OCI-LY3 (cell line): ENCODE measurements around the gene OR6S1.

Experiments
- CTCF ChIP-seq: fragments of 200-600, 300-600 bp; sonication (generic); IDR thresholded peaks from 2 replicates; pipeline ENCODE4 v1.5.1; 2014; ENCODE audit warnings: antibody characterized with exemption, low read length, low read depth
- EZH2phosphoT487 ChIP-seq: fragments of 200-600 bp; shearing (Covaris generic); IDR thresholded peaks from 2 replicates; pipeline ENCODE4 v1.6.1; 2018; ENCODE audit warnings: antibody characterized with exemption, mixed run types, low read depth

- TF ChIP-seq CTCF (no peak), EZH2phosphoT487 (no peak)
These were observed 9.6 kb downstream of the OR6S1 start for GRCh38 chr14:20631880-20632389.
